SU-DHL-6 (cell line): Measurements from ENCODE around the gene PRSS38.

Experiments used
- CTCF ChIP-seq: fragments of 200-600 bp; sonication (generic); IDR thresholded peaks from one replicate; pipeline ENCODE4 v1.5.1; 2017; ENCODE audit warnings: antibody characterized with exemption, mild to moderate bottlenecking, low read length, moderate library complexity; ENCODE audit not compliant: insufficient read depth, poor library complexity, severe bottlenecking
- EZH2phosphoT487 ChIP-seq: fragments of 200-600 bp; sonication (generic), shearing (Covaris generic); conservative IDR thresholded peaks from 2 replicates; pipeline ENCODE4 v1.6.1; 2018; ENCODE audit warnings: mild to moderate bottlenecking, antibody characterized with exemption, low read length, moderate library complexity, mixed read lengths

- no peak for TF ChIP-seq CTCF
- no peak for TF ChIP-seq EZH2phosphoT487
Measured at GRCh38 chr1:227785094-227785804, 30.2 kb upstream of the PRSS38 start.
